Left lung (tissue), 10 donors: ENCODE measurements around the gene ARMC8. TPM values are rescaled to one million over a fixed set of nuclear protein-coding genes. Genes with fewer than 3 reads are reported as not detected.

Source experiments
- ATAC-seq: fragments of 200-7000 bp; cut with Tn5 transposase; one replicate; pipeline ENCODE4 v1.9.1; 2020; ENCODE audit warnings: moderate library complexity
- DNase-seq, 4 donors: peaks; one replicate each; pipeline ENCODE4 v3.0.0-alpha.2; 2013 to 2020
- H3K27ac ChIP-seq, 2 donors: fragments of 200-600 bp; sonication (generic) in 1 of 2; one replicate each; pipeline versions ENCODE4 v1.5.0 to v1.8.0; 2020 to 2021
- H3K27me3 ChIP-seq, 2 donors: fragments of 200-600 bp; sonication (generic) in 1 of 2; one replicate each; pipeline versions ENCODE4 v1.5.0 to v1.8.0; 2020 to 2021
- H3K36me3 ChIP-seq, 2 donors: fragments of 200-600 bp; sonication (generic) in 1 of 2; one replicate each; pipeline versions ENCODE4 v1.5.0 to v1.8.0; 2020 to 2021
- H3K4me1 ChIP-seq, 2 donors: fragments of 200-600 bp; one replicate each; pipeline ENCODE4 v1.8.0; 2021
- H3K4me3 ChIP-seq, 2 donors: fragments of 200-600 bp; sonication (generic) in 1 of 2; one replicate each; pipeline versions ENCODE4 v1.5.0 to v1.8.0; 2020 to 2021; ENCODE audit warnings: mild to moderate bottlenecking in 1 of 2
- H3K9me3 ChIP-seq, 2 donors: fragments of 200-600 bp; sonication (generic) in 1 of 2; one replicate each; pipeline versions ENCODE4 v1.5.0 to v1.8.0; 2020 to 2021
- CTCF ChIP-seq, 2 donors: fragments of 200-600 bp; sonication (generic) in 1 of 2; IDR thresholded peaks; one replicate each; pipeline versions ENCODE4 v1.5.0 to v1.8.0; 2021; ENCODE audit warnings: antibody characterized with exemption in 2 of 2
- intact Hi-C, 2 donors: fragments of 100-400 bp; cut with DNase I; formaldehyde crosslinking; loops; one replicate each; pipeline versions ENCODE4 v1.11.2 to v1.14.2; 2022
- polyA plus RNA-seq, 6 donors: library from polyadenylated mRNA; unstranded; fragments of 120-200 nt; gene quantifications; one replicate each; pipeline ENCODE4 v1.2.1, GENCODE V29; 2013; ENCODE audit not compliant: insufficient read length in 6 of 6
- total RNA-seq, 2 donors: library from RNA; stranded (reverse); fragmentation: NEBNext Ultra II Directional; extraction: Animal tissue kit (Norgen Biotek cat#: 25700); gene quantifications; one replicate each; pipeline ENCODE4 v1.2.1, GENCODE V29; 2021
- donor health status: DM: no; HTN: yes; CAD: no.
- donor health status: DM: no; HTN: no; CAD: no.

ARMC8 gene
- total and polyA plus RNA-seq, 8 donors = 37.1 to 56.4 (median 50.6) TPM

- Histone ChIP-seq H3K36me3 (peaks cover 0 to 11% of the 10 kb centered on the region in 2 donors), H3K4me1 (no peaks in the 10 kb centered on the region), H3K4me3 (no peak overlapping the region), H3K27me3 (no peaks in the 10 kb centered on the region), H3K27ac (no peak overlapping the region), H3K9me3 (no peaks in the 10 kb centered on the region)
- intact Hi-C loops = no loop called here
- ATAC-seq = no peak
- DNase-seq = no peak
- no peak for TF ChIP-seq CTCF (IDR thresholded peaks at IDR 0.05)
Observed at GRCh38 chr3:138254216-138254615, 67.1 kb downstream of the ARMC8 start.

GRCh38 chr3:138256022-138256421 lies 68.9 kb downstream of the ARMC8 start:
- intact Hi-C loops = no loop called here
- Histone ChIP-seq H3K36me3 (peaks cover 0 to 18% of the 10 kb centered on the region in 2 donors), H3K27me3 (no peaks in the 10 kb centered on the region), H3K4me1 (no peaks in the 10 kb centered on the region), H3K4me3 (no peak overlapping the region), H3K27ac (no peak overlapping the region), H3K9me3 (no peaks in the 10 kb centered on the region)
- TF ChIP-seq CTCF (IDR thresholded peaks at IDR 0.05) = no peak
- DNase-seq = no peak
- no peak for ATAC-seq

GRCh38 chr3:138257986-138258385 lies 70.9 kb downstream of the ARMC8 start:
- H3K36me3 ChIP-seq = peaks cover 0 to 17% of the 10 kb centered on the region in 2 donors
- no peak overlapping the region for H3K27ac ChIP-seq
- H3K4me1 ChIP-seq = no peaks in the 10 kb centered on the region
- DNase-seq = no peak
- no peak overlapping the region for H3K4me3 ChIP-seq
- no peak for ATAC-seq
- TF ChIP-seq CTCF (IDR thresholded peaks at IDR 0.05) = no peak
- intact Hi-C loops = no loop called here
- H3K9me3 ChIP-seq = no peaks in the 10 kb centered on the region
- no peaks in the 10 kb centered on the region for H3K27me3 ChIP-seq

GRCh38 chr3:138259126-138259525 lies 72.0 kb downstream of the ARMC8 start:
- Histone ChIP-seq H3K36me3 (peaks cover 0 to 27% of the 10 kb centered on the region in 2 donors), H3K9me3 (no peaks in the 10 kb centered on the region), H3K4me3 (no peak overlapping the region), H3K4me1 (no peaks in the 10 kb centered on the region), H3K27me3 (no peaks in the 10 kb centered on the region), H3K27ac (no peak overlapping the region)
- no peak for DNase-seq
- ATAC-seq = no peak
- intact Hi-C loops = no loop called here
- no peak for TF ChIP-seq CTCF (IDR thresholded peaks at IDR 0.05)

- Histone ChIP-seq H3K27ac (no peak overlapping the region), H3K4me3 (no peak overlapping the region), H3K9me3 (no peaks in the 10 kb centered on the region), H3K27me3 (no peaks in the 10 kb centered on the region), H3K4me1 (no peaks in the 10 kb centered on the region), H3K36me3 (peaks cover 0 to 42% of the 10 kb centered on the region in 2 donors)
- no peak for DNase-seq
- intact Hi-C loops = no loop called here
- TF ChIP-seq CTCF (IDR thresholded peaks at IDR 0.05) = no peak
- ATAC-seq = no peak
Observed at GRCh38 chr3:138260611-138261010, 73.5 kb downstream of the ARMC8 start.
